HepG2 (cell line): Measurements from ENCODE around the gene ZBTB34. TPM values are rescaled to one million over a fixed set of nuclear protein-coding genes. Genes with fewer than 3 reads are reported as not detected.
A peak's percentile ranks its signal among the peaks of the same experiment; 100 is the strongest.

ENCODE experiments used
- ADNP ChIP-seq: sonication (generic); formaldehyde crosslinking; IDR thresholded peaks from 2 replicates; pipeline ENCODE4 v1.4.0; 2020; ENCODE audit warnings: missing genetic modification reagents
- CREB1 ChIP-seq, 2 experiments: fragments of 450-650 bp in 1 of 2; IDR thresholded peaks; 2 replicates each; pipeline ENCODE4 v1.6.1; 2016 to 2017; ENCODE audit warnings: control low read depth in 1 of 2, mild to moderate bottlenecking in 1 of 2, missing compliant biosample characterization in 1 of 2, missing genetic modification characterization in 1 of 2
- HDAC6 ChIP-seq: fragments of 200-600 bp; sonication (generic); IDR thresholded peaks from 2 replicates; pipeline ENCODE4 v1.7.0; 2017; ENCODE audit warnings: mild to moderate bottlenecking, antibody characterized with exemption, low read length, low read depth
- NRL ChIP-seq: sonication (generic); formaldehyde crosslinking; IDR thresholded peaks from 2 replicates; pipeline ENCODE4 v1.5.0; 2020; ENCODE audit warnings: missing genetic modification reagents, mild to moderate bottlenecking, moderate library complexity, borderline replicate concordance
- POLR2AphosphoS5 ChIP-seq: IDR thresholded peaks from 2 replicates; pipeline ENCODE4 v1.6.1; 2012; ENCODE audit warnings: low read depth, low read length
- SAFB2 ChIP-seq: sonication (generic); formaldehyde crosslinking; IDR thresholded peaks from 2 replicates; pipeline ENCODE4 v1.5.1; 2020; ENCODE audit warnings: missing genetic modification reagents, low read depth, mild to moderate bottlenecking, borderline replicate concordance
- SNAPC4 ChIP-seq: sonication (generic); formaldehyde crosslinking; IDR thresholded peaks from 2 replicates; pipeline ENCODE4 v1.4.0; 2020; ENCODE audit warnings: mild to moderate bottlenecking, missing genetic modification reagents
- SOX13 ChIP-seq, 3 experiments: fragments of 450-650 bp in 1 of 3; sonication (generic) in 1 of 3; formaldehyde crosslinking in 1 of 3; IDR thresholded peaks in 2 of 3; conservative IDR thresholded peaks in 1 of 3; 2 replicates each; pipeline versions ENCODE4 v1.5.0 to v1.6.1; 2016 to 2020; ENCODE audit warnings: antibody characterized with exemption in 1 of 3, mild to moderate bottlenecking in 1 of 3, missing compliant biosample characterization in 1 of 3, missing genetic modification reagents in 1 of 3, moderate library complexity in 1 of 3
- ZBTB10 ChIP-seq: sonication (generic); formaldehyde crosslinking; IDR thresholded peaks from 2 replicates; pipeline ENCODE4 v1.4.0; 2020; ENCODE audit warnings: missing genetic modification reagents, borderline replicate concordance
- ZFP1 ChIP-seq: IDR thresholded peaks from 2 replicates; pipeline ENCODE4 v1.6.1; 2016
- ZNF512 ChIP-seq: sonication (generic); formaldehyde crosslinking; IDR thresholded peaks from 2 replicates; pipeline ENCODE4 v1.4.0; 2020; ENCODE audit warnings: mild to moderate bottlenecking, missing genetic modification reagents
- ZNF513 ChIP-seq: sonication (generic); formaldehyde crosslinking; conservative IDR thresholded peaks from 2 replicates; pipeline ENCODE4 v1.5.0; 2020; ENCODE audit warnings: missing genetic modification reagents
- ZNF724P ChIP-seq: sonication (generic); formaldehyde crosslinking; IDR thresholded peaks from 2 replicates; pipeline ENCODE4 v1.8.0; 2022; ENCODE audit warnings: missing genetic modification reagents, borderline replicate concordance
- ZNF761 ChIP-seq: sonication (generic); formaldehyde crosslinking; conservative IDR thresholded peaks from 2 replicates; pipeline ENCODE4 v1.4.0; 2020; ENCODE audit warnings: mild to moderate bottlenecking, missing genetic modification reagents
- ZNF83 ChIP-seq: sonication (generic); formaldehyde crosslinking; IDR thresholded peaks from 2 replicates; pipeline ENCODE4 v1.4.0; 2020; ENCODE audit warnings: missing genetic modification reagents, mild to moderate bottlenecking, borderline replicate concordance
- polyA plus RNA-seq, 8 experiments: library from polyadenylated mRNA; depleted of rRNA in 3 of 8; stranded (reverse) in 7 of 8; unstranded in 1 of 8; fragments of >200 nt; fragmentation: Illumina TruSeq in 4 of 8; extraction: Trizol in 4 of 8; gene quantifications; 2 replicates each; pipeline versions ENCODE4 v1.2.1 to v1.2.3, GENCODE V29; 2011 to 2016; ENCODE audit warnings: low read depth in 4 of 8, missing spikeins in 1 of 8, mixed read lengths in 1 of 8; ENCODE audit not compliant: insufficient read depth in 1 of 8
- total RNA-seq, 5 experiments: library from RNA; depleted of rRNA; stranded (reverse); fragments of >200 nt; fragmentation: Illumina TruSeq; extraction: Trizol; gene quantifications; 2 replicates each; pipeline ENCODE4 v1.2.3, GENCODE V29; 2016; ENCODE audit warnings: low read depth in 1 of 5

ZBTB34 gene
- total and polyA plus RNA-seq, 2 of the 13 experiments (the other 11 are each of a cell fraction or from before 2014, with no cell fraction given), result 5.9 to 8.7 TPM

- TF ChIP-seq ZNF513 (no peak), ADNP (no peak), SOX13 (IDR thresholded peaks at IDR 0.05) (no peak), SOX13 (CRISPR knock-in tag; conservative IDR thresholded peaks at IDR 0.05 in 1 of 2, IDR thresholded peaks at IDR 0.05 in 1 of 2) (peak in 1 of 2 experiments; percentile 21; a peak in 1 of 4 replicates), ZNF512 (CRISPR knock-in tag) (no peak), NRL (CRISPR knock-in tag) (no peak), SNAPC4 (CRISPR knock-in tag) (peak; percentile 74; the same call in 1 of the 2 replicates), HDAC6 (no peak), ZNF83 (CRISPR knock-in tag) (no peak), ZNF724P (CRISPR knock-in tag) (no peak), SAFB2 (CRISPR knock-in tag) (no peak), CREB1 (IDR thresholded peaks at IDR 0.05) (peak; percentile 64), CREB1 (CRISPR knock-in tag; IDR thresholded peaks at IDR 0.05) (no peak), POLR2AphosphoS5 (no peak), ZFP1 (no peak), ZBTB10 (CRISPR knock-in tag) (no peak), ZNF761 (CRISPR knock-in tag) (no peak)
Observed at GRCh38 chr9:126914458-126915280, 54.2 kb downstream of the ZBTB34 start, which contains the start of gene RALGPS1 (continued).
